Measurements from ENCODE around the gene CRB3.

GRCh38 chr19:6481541-6482342, 17.7 kb downstream of the CRB3 start, which contains the start of gene DENND1C:
- TF ChIP-seq ZNF274 (IDR thresholded peaks at IDR 0.05; ENCODE audit: low read depth, low read length), result no peak
- TF ChIP-seq YY1 (IDR thresholded peaks at IDR 0.05; ENCODE audit: insufficient read depth, insufficient read length), result no peak
